GM19025 (cell line): ENCODE measurements around the gene CMYA5.
"Not testable (repeated sequence)": the region's sequence is repeated elsewhere in the genome, so short reads cannot be mapped to it uniquely, and the experiment has no call there.

ENCODE experiments used
- ATAC-seq: cut with Tn5 transposase; IDR thresholded peaks from one replicate; pipeline ENCODE4 v1.9.1; 2021; ENCODE audit warnings: mild to moderate bottlenecking, low read depth, moderate library complexity; ENCODE audit not compliant: unreplicated experiment

The CMYA5 gene

DNA sequence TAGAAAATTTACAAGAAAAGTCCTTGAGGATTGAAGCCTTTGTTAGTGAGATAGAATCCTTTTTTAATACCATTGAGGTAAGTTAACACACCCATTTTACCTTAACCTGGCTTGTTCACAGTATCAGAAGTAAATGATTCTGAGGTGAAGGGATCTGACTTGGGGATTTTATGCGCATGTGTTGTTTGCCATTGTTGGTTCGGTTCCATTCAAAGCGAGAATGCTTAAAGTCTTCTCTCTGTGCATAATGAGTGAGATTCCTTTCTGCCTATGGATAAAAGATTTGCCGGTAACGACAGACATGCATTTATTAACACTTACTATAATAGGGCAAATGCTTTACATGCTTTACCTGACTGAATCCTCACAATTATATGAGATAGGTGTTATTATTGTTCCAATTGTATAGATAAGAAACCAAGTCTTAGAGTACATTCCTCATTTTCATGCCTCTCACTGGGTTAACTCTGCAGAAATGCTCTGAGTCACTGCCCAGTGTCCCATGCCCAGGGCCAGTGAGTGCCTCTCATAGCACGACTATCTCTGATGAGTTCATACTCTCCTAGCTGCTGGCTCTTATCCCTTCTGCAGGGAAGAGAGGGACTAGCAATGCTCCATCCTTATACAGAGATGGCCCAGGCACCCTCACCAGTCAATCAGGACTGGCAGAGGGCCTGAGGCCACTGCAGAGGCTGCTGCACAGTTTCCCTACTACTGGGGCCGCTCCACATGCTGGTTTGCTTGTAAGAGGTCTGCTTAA is 54.4 kb downstream of the CMYA5 start:
- ATAC-seq = no peak

DNA sequence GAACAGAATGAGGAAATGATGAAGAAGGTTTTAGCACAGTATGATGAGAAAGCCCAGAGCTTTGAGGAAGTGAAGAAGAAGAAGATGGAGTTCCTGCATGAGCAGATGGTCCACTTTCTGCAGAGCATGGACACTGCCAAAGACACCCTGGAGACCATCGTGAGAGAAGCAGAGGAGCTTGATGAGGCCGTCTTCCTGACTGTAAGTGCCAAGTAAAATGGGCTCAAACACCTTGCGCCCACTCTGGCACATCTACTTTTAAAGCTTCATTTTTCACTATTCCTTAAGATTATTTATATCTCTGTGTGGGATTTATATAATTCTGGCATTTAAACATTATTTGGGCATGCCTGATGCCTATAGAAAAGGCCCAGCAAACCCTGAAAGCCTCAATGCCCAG is 55.6 kb downstream of the CMYA5 start:
- ATAC-seq = no peak

DNA sequence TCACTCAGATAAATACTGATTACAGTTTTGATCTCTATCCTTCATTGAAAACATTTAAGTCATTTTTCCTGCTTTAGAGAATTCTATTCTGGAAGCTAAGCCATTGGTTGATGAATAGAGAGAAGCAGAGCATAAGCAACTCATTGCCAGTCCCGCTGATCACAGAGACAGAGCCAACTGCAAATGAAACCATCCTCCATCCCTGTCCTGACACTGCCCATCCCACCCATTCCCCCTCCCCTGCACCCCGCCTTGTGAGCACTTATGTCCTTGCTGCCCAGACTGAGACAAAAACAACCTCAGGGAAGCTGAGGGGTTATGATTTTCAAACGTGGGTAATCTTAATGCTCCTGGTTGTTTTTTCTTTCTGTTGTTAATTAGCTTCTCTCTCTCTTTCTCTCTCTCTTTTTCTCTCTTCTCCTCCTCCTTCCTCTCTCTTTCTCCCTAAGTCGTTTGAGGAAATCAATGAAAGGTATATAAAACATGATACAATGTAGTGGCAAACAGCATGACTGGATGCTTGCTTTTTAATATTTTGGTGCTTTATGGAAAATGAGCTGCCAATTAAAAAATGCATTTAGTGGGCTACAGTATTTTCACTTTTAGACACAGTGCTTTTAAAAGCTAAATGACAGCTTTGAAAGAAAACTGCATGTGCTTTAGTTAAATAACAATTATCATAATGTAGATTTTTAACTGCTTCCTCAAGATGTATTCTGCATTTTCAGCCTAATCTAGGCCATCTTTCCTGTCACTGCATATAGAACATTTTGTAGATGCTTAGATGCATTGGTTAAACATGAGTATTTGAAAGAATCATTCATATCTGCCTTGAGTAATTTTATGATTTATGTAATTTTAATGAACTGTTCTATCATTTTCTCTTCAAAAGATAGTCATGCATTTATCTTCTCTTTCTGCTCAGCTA is 57.3 kb downstream of the CMYA5 start:
- ATAC-seq = no peak

DNA sequence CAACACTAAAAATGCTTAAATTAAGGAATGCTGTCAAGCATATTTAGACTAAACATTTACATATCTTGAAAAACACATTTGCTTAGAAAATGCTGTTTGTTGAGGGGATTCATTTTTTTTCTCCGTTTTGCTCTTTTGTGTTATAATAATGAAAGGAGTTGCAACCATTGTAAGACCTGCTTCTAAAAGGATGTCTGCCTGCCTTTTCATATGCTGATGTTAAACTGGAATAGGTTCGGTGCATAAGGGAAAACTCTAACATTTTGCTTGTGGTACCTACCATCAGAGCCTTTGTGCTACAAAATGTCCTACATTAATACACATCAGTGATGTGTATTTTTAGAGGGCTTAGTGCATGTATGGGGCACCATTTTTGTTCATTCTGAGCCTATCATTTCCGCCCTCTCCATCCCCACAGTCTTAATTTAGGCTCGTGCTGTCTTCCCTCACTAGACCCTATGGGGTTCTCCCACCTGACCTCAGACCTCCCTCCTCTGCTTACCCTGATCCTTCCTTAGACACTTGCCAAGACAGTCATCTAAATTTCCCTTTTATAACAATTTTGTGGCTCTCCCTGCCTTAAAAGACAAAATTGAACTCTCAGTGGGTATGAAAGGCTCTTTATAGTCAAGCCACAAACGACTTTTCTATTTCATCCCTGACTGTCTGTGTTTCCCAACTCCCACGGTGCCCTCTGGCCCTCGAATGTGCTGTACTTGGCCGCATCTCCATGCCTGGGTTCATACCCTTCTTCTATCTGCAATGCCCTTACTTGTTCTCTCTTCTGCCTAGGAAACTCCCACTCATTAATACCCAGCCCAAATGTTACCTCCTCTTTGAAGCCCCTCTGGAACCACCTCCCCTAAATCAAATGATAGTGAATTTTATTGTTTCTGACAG is 61.2 kb downstream of the CMYA5 start:
- no peak for ATAC-seq

DNA sequence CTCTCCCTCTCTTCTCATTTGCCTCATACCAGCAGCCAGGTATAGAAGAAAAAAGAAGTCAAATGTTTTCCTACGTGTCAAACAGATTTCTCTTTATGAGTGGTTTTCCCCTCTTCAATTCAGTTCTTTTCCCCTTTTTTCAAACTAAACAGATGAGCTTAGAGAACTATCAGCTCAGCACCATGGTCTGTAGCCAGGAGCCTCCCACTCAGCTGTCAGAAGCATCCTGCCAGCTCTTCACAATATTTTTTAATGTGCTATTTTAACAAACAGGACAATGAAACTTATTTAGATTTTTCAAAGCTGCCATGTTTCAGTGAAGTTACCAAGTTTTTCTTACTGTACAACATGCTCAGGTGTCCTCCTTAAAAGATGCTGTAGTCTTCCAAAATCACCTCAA is 63.5 kb downstream of the CMYA5 start:
- ATAC-seq = no peak

DNA sequence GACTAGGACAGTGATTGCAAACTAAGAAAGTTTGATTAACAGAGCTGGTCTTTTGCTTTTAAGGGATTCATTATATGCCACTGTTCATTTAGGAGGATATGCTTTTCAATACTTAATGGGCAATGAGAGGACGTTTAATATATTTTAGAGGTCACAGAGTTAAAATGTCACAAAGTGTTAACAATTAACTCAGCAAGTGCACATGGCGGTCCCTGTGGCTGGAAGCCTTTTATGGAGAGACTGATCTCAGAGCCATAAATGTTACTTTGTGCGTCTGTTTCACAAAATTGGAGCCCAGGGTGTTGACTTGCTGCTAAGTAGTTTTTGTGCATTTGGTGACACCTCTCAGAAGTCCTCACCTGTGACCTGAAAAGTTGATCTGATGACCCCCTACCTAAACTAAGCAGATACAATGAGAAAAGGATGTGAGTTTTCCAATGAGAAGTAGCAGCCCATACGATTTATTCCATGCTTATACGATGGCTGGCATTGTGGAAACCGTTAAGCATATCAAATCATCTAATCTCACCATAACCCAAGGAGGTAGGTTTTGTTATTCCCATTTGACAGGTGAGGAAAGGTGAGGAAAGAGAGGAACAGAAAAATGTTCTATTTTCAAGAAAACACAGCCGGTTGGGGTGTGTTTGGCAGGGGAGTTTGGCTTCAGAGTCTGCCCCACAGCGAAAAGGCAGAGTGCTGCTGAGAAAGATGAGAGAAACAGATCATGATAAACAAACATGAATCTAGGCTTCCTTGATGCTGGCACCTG is 64.4 kb downstream of the CMYA5 start:
- ATAC-seq = no peak

DNA sequence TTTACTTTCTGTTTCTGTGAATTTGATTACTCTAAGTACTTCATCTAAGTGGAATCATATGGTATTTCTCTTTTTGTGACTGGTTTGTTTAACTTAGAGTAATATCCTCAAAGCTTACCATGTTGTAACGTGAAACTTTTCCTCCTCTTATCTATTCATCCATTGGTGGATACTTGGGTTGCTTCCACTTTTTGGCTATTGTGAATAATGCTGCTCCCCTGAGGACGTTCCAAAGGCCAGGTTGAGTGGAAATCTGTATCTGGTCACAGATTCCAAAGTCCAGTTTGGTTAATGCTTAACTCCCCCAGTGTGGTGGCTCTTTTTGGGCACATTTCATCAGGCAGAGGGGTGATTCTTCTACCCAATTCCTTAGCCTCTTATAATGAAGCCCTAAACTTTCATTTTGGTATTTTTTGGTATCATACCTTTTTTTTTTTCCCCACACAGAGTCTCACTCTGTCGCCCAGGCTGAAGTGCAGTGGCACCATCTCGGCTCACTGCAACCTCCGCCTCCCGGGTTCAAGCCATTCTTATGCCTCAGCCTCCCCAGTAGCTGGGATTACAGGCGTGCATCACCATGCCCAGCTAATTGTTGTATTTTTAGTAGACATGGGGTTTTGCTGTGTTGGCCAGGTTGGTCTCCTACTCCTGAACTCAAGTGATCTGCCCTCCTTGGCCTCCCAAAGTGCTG is 65.4 kb downstream of the CMYA5 start:
- ATAC-seq = no peak

DNA sequence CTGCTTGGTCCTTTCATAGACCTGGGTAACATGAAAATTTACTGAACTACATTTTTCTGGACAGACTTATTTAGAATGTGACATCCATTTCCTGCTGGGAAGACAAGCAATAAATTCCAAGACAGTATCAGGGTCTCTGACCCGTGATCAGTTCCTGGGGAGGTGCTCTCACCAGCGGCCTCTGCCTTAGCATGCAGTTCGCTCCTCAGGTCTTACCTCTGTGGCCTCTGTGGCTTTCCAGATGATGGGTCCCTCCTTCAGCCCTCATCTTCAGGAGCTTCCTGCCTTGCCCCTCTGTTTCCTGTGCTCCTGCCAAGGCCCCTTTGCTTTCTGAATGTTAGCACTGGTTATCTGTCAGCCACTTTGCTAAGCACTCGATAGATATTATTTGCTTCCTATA is 66.4 kb downstream of the CMYA5 start:
- no peak for ATAC-seq

DNA sequence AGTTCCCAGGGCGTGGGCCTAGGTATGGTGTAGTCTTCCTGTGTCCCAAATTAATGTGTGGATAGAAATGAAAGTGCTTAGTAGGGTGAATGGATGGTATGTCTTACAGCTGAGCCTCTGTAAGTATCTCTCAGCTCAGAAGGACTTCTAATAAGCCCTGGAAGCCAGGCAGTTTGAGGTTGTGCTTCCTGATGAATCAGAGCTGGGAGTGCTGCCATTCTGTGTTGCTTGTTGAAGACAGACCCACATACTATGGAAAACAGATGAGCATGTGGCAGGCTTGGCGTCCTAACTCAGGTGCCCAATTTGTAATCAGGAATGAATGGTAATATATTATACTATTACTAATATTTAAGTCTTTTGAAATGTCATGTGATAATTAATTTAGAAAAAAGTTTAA is 69.8 kb downstream of the CMYA5 start:
- ATAC-seq = no peak

DNA sequence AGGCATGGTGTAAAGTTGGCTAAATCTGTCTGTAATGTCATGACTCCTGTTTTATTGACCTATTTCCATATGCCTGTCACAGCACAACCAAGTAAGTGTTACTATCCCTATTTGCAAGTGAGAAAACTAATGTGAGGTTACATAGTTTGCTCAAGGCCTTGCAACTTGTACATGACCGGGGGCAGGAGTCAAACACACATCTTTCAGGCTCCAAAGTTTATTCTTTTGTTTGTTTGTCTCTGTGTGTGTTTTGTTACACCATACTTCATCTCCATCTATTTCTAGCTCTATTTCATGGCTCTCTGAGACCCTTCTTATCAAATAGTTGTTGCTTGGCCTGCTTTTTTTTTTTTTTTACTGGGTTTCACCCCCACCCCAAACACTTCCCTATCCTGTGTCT is 70.2 kb downstream of the CMYA5 start:
- no peak for ATAC-seq

DNA sequence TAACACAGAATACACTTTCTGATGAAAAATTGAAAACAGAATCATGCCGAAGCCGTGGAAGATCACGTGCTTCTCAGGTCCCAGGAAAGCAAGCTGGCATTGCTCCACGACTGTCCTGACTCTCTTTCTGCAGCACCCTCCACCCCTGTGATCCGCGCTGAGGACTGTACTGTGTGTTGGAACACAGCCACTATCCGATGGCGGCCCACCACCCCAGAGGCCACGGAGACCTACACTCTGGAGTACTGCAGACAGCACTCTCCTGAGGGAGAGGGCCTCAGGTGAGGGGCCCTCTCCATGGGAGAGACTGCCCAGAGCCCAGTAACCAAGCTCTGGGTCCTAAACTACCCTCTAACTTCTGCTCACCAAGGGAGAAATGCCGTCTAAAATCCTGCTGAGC is 73.3 kb downstream of the CMYA5 start:
- ATAC-seq = no peak

DNA sequence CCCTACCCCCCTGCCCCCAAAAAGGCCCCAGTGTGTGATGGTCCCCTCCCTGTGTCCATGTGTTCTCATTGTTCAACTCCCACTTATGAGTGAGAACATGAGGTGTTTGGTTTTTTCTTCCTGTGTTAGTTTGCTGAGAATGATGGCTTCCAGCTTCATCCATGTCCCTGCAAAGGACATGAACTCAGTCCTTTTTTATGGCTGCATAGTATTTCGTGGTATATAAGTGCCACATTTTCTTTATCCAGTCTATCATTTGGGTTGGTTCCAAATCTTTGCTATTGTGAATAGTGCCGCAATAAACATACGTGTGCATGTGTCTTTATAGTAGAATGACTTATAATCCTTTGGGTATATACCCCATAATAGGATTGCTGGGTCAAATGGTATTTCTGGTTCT is 74.5 kb downstream of the CMYA5 start:
- ATAC-seq = not testable (repeated sequence)

DNA sequence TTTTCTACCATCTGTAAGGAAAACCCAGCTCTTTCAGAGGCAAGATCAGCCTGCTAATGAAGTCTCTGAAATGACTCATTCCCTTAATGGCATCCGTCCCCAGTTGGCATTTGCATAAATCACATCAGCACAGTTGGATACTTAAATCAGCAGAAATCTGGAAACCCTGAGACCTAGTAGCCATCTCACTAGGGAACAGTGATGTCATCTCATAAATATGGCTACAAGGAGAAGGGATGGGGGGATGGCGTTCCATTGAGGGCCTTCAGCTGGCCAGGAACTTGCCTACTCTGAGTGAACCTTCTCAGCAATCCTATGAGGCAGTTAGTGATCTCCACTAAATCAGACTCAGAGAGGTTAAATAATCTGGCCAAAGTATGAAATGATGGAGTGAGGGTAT is 81.8 kb downstream of the CMYA5 start:
- no peak for ATAC-seq

DNA sequence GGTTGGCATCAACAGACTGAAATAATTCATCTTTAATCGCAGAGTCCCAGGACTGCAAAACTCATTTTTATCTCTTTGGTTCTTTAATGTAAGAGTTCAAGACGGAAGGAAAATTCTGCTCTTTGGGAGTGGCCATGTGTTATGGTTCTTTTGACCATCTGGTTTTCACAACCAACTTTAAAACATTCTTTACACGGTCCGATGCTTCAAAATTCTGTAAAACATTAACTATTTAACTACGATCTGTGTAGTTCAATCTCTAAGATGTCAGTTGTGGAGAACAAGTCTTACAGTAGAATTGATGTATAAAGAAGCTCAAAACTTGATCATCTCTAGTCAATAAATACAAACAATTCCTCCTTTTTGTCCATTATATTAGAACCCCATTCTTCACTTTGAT is 83.0 kb downstream of the CMYA5 start:
- ATAC-seq = no peak

DNA sequence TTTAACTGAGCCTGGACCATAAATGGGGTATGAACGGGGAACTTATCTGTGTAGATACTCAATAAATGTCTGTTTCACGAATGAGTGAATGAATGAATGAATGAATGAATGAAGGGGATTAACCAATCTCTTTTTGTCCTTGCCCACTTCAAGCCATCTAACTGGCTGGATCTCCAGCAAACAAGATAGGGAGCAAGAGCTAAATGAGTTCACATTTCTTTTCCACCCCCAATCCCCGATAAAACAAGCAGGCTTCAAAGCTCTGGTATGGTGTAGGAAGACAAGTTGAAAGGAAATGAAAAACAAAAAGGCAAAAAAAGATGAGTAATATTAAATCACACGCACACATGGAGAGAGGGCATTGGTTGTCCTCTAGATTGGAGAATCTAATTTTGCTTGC is 84.0 kb downstream of the CMYA5 start:
- ATAC-seq = no peak

DNA sequence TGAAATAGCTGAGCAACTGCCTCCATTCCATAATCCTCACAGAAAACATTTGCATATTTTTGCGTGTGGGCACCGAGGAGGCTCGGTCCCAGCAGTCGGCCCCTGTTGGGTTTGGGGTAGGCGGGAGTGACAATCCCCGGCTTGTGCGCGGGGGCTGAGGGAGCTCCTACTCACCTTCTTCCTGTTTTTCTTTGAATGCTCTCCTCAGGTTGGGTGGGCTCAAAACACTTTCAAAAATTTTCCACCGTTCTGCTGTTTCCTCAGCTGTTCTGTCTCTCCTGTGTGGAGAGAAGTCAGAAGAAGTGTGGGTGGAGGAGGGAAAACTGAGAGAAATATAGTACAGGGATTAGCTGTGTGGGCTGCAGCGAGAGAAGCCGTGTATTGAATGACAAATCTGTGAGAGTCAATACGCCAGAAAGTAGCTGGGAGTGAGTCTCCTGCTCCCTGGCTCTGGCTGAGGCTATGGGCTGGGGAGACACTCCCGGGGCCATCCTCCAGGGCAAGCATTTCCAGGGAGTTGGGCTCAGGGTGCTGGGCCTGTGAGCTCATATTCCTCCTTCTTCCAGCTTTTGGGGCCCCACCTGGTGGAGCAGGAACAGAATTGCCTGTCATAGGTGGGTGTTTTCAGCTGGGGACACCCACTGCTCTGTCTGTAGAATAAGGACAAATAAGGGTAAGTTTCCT is 84.7 kb downstream of the CMYA5 start:
- ATAC-seq = no peak

DNA sequence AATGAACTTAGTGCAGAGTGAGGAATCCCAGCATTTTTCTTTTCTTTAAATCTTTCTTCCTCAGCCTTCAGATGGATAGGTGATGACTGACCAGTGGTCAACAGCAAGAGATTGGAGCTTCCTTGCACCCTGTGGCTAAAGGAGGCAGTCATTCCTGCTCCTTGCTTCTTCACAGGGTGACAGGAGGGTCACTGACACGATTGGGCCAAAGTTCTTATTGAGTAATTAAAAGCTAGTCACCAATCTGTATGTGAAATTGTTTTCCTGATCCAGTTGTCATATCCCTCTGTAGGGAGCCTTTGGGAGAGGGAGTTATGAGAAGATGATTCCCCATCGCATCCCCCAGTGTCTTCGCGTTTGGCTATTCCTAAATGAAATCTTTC is 85.2 kb downstream of the CMYA5 start:
- no peak for ATAC-seq

DNA sequence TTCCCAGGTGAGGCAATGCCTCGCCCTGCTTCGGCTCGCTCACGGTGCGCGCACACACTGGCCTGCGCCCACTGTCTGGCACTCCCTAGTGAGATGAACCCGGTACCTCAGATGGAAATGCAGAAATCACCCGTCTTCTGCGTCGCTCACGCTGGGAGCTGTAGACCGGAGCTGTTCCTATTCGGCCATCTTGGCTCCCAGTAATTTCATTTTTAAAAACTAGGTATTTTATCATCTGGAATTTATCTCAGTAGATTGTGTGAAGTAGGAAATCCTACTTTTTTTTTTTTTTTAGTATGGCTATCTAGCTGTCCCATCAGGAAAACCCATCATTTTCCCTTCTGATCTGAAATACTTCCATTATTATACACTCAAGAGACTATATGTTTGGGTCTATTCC is 95.1 kb downstream of the CMYA5 start:
- not testable (repeated sequence) for ATAC-seq

DNA sequence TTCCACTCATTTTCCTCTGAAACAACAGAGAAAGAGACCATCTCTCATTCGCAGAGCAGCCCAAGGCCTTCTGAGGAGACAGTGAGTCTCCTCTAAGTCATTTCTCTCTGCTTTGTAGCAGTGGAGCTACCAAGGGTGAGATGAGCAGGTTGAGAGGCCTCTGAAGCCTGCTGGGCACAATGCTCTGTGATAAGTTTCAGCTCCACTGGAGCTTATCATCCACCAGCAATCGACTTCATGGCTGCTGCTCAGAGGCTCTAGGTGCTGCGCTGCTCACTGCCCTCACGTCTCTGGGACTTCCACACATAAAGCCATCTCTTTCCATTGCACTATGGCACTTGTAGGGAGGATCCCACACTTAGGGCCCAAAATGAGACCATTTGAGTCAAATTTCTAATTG is 96.3 kb downstream of the CMYA5 start:
- ATAC-seq = no peak
